DND-41 (cell line): ENCODE measurements around the gene COX14.

Experiments
- ATAC-seq: fragments of 200-7000 bp; cut with Tn5 transposase; 3 replicates; pipeline ENCODE4 v1.9.1; 2021; ENCODE audit warnings: low read depth; ENCODE audit not compliant: insufficient read depth
- DNase-seq: peaks from one replicate; pipeline ENCODE4 v3.0.0-alpha.2; 2020
- H2AFZ ChIP-seq: 2 replicates; pipeline ENCODE4 v1.6.0; 2012; ENCODE audit warnings: low read depth, low read length
- H3K27ac ChIP-seq: 2 replicates; pipeline ENCODE4 v1.5.1; 2012; ENCODE audit warnings: low read length, inconsistent platforms
- H3K27me3 ChIP-seq: fragments of 200-600 bp; sonication (generic); 2 replicates; pipeline ENCODE4 v1.6.0; 2012; ENCODE audit warnings: low read length, mild to moderate bottlenecking, inconsistent platforms; ENCODE audit not compliant: insufficient read depth, poor library complexity
- H3K36me3 ChIP-seq: 2 replicates; pipeline ENCODE4 v1.5.1; 2012; ENCODE audit warnings: low read length, inconsistent platforms; ENCODE audit not compliant: insufficient read depth
- H3K4me1 ChIP-seq: 2 replicates; pipeline ENCODE4 v1.5.1; 2012; ENCODE audit warnings: mild to moderate bottlenecking, low read length; ENCODE audit not compliant: insufficient read depth
- H3K4me2 ChIP-seq: 2 replicates; pipeline ENCODE4 v1.6.0; 2012; ENCODE audit warnings: mild to moderate bottlenecking, moderate library complexity, low read length, inconsistent platforms; ENCODE audit not compliant: insufficient read depth
- H3K4me3 ChIP-seq, 2 experiments: fragments of 200-600 bp in 1 of 2; shearing (Covaris generic) in 1 of 2; 2 replicates each; pipeline ENCODE4 v1.5.1; 2012 to 2016; ENCODE audit warnings: inconsistent platforms in 2 of 2, low read length in 2 of 2, mild to moderate bottlenecking in 2 of 2, low read depth in 1 of 2, moderate library complexity in 1 of 2
- H3K79me2 ChIP-seq: 2 replicates; pipeline ENCODE4 v1.6.0; 2012; ENCODE audit warnings: low read length, inconsistent platforms; ENCODE audit not compliant: insufficient read depth
- H3K9ac ChIP-seq: 2 replicates; pipeline ENCODE4 v1.6.0; 2012; ENCODE audit warnings: low read depth, mild to moderate bottlenecking, inconsistent platforms, low read length, moderate library complexity
- H3K9me3 ChIP-seq: 2 replicates; pipeline ENCODE4 v1.5.1; 2012; ENCODE audit warnings: low read length, moderate library complexity, mild to moderate bottlenecking, inconsistent platforms; ENCODE audit not compliant: insufficient read depth, severe bottlenecking
- H4K20me1 ChIP-seq: 2 replicates; pipeline ENCODE4 v1.6.0; 2012; ENCODE audit warnings: low read length; ENCODE audit not compliant: insufficient read depth
- CTCF ChIP-seq: IDR thresholded peaks from 2 replicates; pipeline ENCODE4 v1.5.1; 2012; ENCODE audit warnings: borderline replicate concordance, low read length, moderate library complexity, mild to moderate bottlenecking; ENCODE audit not compliant: poor library complexity, severe bottlenecking; ENCODE audit errors: extremely low read depth
- EZH2 ChIP-seq: IDR thresholded peaks from 3 replicates; pipeline ENCODE4 v1.6.1; 2012; ENCODE audit warnings: borderline replicate concordance, low read depth, mild to moderate bottlenecking, moderate library complexity, low read length, inconsistent platforms; ENCODE audit not compliant: severe bottlenecking

Gene COX14

GRCh38 chr12:50088577-50089335, 23.3 kb upstream of the COX14 start:
- TF ChIP-seq CTCF = peak; percentile 93
- no peak for TF ChIP-seq EZH2
- no peaks in the 10 kb centered on the region for H3K9me3 ChIP-seq
- peaks cover 26% of the 10 kb centered on the region for H4K20me1 ChIP-seq
- H3K79me2 ChIP-seq = peaks cover 50% of the 10 kb centered on the region
- 0 out of 3 replicates have a peak, but pooled peaks have one; percentile 17 for ATAC-seq
- no peak overlapping the region for H3K9ac ChIP-seq
- peak overlapping the region; percentile 31; the same call in 1 of the 2 replicates for H3K4me2 ChIP-seq
- H3K4me1 ChIP-seq = peaks cover 37% of the 10 kb centered on the region
- DNase-seq = peak; percentile 64
- peaks cover 76% of the 10 kb centered on the region for H3K36me3 ChIP-seq
- no peak overlapping the region for H3K27ac ChIP-seq
- no peaks in the 10 kb centered on the region for H3K27me3 ChIP-seq
- no peak overlapping the region for H3K4me3 ChIP-seq
- H2AFZ ChIP-seq = no peak overlapping the region

- no peak overlapping the region for H3K4me2 ChIP-seq
- H3K4me1 ChIP-seq = peaks cover 30% of the 10 kb centered on the region
- no peak for DNase-seq
- peaks cover 43% of the 10 kb centered on the region for H3K79me2 ChIP-seq
- H3K4me3 ChIP-seq = no peak overlapping the region
- no peaks in the 10 kb centered on the region for H3K27me3 ChIP-seq
- H2AFZ ChIP-seq = no peak overlapping the region
- no peak overlapping the region for H3K27ac ChIP-seq
- H4K20me1 ChIP-seq = peaks cover 26% of the 10 kb centered on the region
- no peak overlapping the region for H3K9ac ChIP-seq
- TF ChIP-seq EZH2 = no peak
- TF ChIP-seq CTCF = no peak
- ATAC-seq = no peak
- H3K36me3 ChIP-seq = peaks cover 85% of the 10 kb centered on the region
- H3K9me3 ChIP-seq = no peaks in the 10 kb centered on the region
These were observed 22.3 kb upstream of the COX14 start for GRCh38 chr12:50089730-50090129.

- peaks cover 41% of the 10 kb centered on the region for H3K79me2 ChIP-seq
- no peak overlapping the region for H3K27ac ChIP-seq
- no peak overlapping the region for H3K9ac ChIP-seq
- no peak overlapping the region for H2AFZ ChIP-seq
- no peak overlapping the region for H3K4me2 ChIP-seq
- peaks cover 92% of the 10 kb centered on the region for H3K36me3 ChIP-seq
- TF ChIP-seq CTCF (no peak), EZH2 (no peak)
- ATAC-seq (no peak), DNase-seq (no peak)
- H3K4me1 ChIP-seq = peaks cover 30% of the 10 kb centered on the region
- no peaks in the 10 kb centered on the region for H3K27me3 ChIP-seq
- peaks cover 26% of the 10 kb centered on the region for H4K20me1 ChIP-seq
- H3K9me3 ChIP-seq = no peaks in the 10 kb centered on the region
- H3K4me3 ChIP-seq = no peak overlapping the region
These were observed 21.6 kb upstream of the COX14 start for GRCh38 chr12:50090391-50090790.
